C4-2B (cell line): ENCODE data around the gene UFD1.

ENCODE experiments used
- CTCF ChIP-seq: fragments of 450-650 bp; conservative IDR thresholded peaks from 2 replicates; pipeline ENCODE4 v1.5.1; 2017; ENCODE audit warnings: mild to moderate bottlenecking
- ZFX ChIP-seq: fragments of 450-650 bp; IDR thresholded peaks from 2 replicates; pipeline ENCODE4 v1.6.1; 2017

- TF ChIP-seq CTCF (no peak), ZFX (no peak)
Measured at GRCh38 chr22:19463491-19464469, 15.2 kb downstream of the UFD1 start.
